BJ (cell line): ENCODE measurements around the gene PPIA. TPM values are rescaled to one million over a fixed set of nuclear protein-coding genes. Genes with fewer than 3 reads are reported as not detected.

Experiments
- CTCF ChIA-PET: fragments of 350-600 bp; formaldehyde crosslinking; extraction: SDS; loops from one replicate; lab custom pipeline; 2021; ENCODE audit warnings: antibody characterized with exemption, inconsistent platforms; lab: Yijun Ruan, JAX
- POLR2A ChIA-PET: fragments of 300-600 bp; sonication (Branson Sonifier 250); formaldehyde crosslinking; extraction: SDS; loops from one replicate; lab custom pipeline; 2021; ENCODE audit warnings: antibody characterized with exemption; lab: Charles Lee
- DNase-seq: peaks from one replicate; pipeline ENCODE4 v3.0.0-alpha.2; 2011; ENCODE audit warnings: low read depth
- H3K27me3 ChIP-seq: 2 replicates; pipeline ENCODE4 v1.6.0; 2011; ENCODE audit warnings: low read length; ENCODE audit not compliant: control insufficient read depth, insufficient read depth
- H3K36me3 ChIP-seq: 2 replicates; pipeline ENCODE4 v1.5.1; 2011; ENCODE audit warnings: low read length; ENCODE audit not compliant: control insufficient read depth, insufficient read depth
- H3K4me3 ChIP-seq: 2 replicates; pipeline ENCODE4 v1.5.1; 2011; ENCODE audit warnings: low read depth, mild to moderate bottlenecking, control low read depth, low read length
- CTCF ChIP-seq: IDR thresholded peaks from 2 replicates; pipeline ENCODE4 v1.5.1; 2011; ENCODE audit warnings: low read depth, mild to moderate bottlenecking, control low read depth, inconsistent platforms, low read length, moderate library complexity; ENCODE audit not compliant: insufficient read depth
- polyA plus RNA-seq: library from polyadenylated mRNA; depleted of rRNA; stranded (reverse); fragments of >200 nt; gene quantifications from 2 replicates; pipeline ENCODE4 v1.2.3, GENCODE V29; 2011

The PPIA gene
- polyA plus RNA-seq, 1 experiment, result 3,555 TPM

GRCh38 chr7:44811093-44811492, 14.6 kb downstream of the PPIA start:
- POLR2A ChIA-PET, result no interaction called here
- CTCF ChIA-PET, result no interaction called here
- H3K4me3 ChIP-seq, result no peak overlapping the region
- no peaks in the 10 kb centered on the region for H3K36me3 ChIP-seq
- no peak for DNase-seq
- no peaks in the 10 kb centered on the region for H3K27me3 ChIP-seq
- TF ChIP-seq CTCF, result no peak

- POLR2A ChIA-PET, result no interaction called here
Observed at GRCh38 chr7:44811571-44811970, 15.1 kb downstream of the PPIA start.

GRCh38 chr7:44814919-44815318, 18.4 kb downstream of the PPIA start:
- ChIA-PET CTCF (no interaction called here), POLR2A (no interaction called here)
- Histone ChIP-seq H3K36me3 (no peaks in the 10 kb centered on the region), H3K27me3 (no peaks in the 10 kb centered on the region), H3K4me3 (no peak overlapping the region)
- no peak for TF ChIP-seq CTCF
- no peak for DNase-seq

More at GRCh38 chr7:44811571-44811970, 15.1 kb downstream of the PPIA start:
- H3K27me3 ChIP-seq, result no peaks in the 10 kb centered on the region
- H3K4me3 ChIP-seq, result no peak overlapping the region
- H3K36me3 ChIP-seq, result no peaks in the 10 kb centered on the region
- TF ChIP-seq CTCF, result no peak
- no peak for DNase-seq
- CTCF ChIA-PET, result interaction anchor here (0.8 kb wide), 1 partner anchor 30 kb away, joined by 3 read pairs; no protein-coding TSS in a partner anchor

GRCh38 chr7:44819292-44819691, 22.8 kb downstream of the PPIA start:
- POLR2A ChIA-PET, result interaction anchor here (1.0 kb wide), 1 partner anchor 249 kb away, joined by 3 read pairs; no protein-coding TSS in a partner anchor
- no peaks in the 10 kb centered on the region for H3K27me3 ChIP-seq
- CTCF ChIA-PET, result no interaction called here

GRCh38 chr7:44823255-44823781, 26.8 kb downstream of the PPIA start:
- DNase-seq, result no peak
- Histone ChIP-seq H3K4me3 (no peak overlapping the region), H3K36me3 (no peaks in the 10 kb centered on the region; the same call in 1 of the 2 replicates), H3K27me3 (no peaks in the 10 kb centered on the region)
- no peak for TF ChIP-seq CTCF
- POLR2A ChIA-PET, result no interaction called here
- CTCF ChIA-PET, result interaction anchor here (1.1 to 1.4 kb wide), 2 partner anchors 32 to 235 kb away, joined by 3 to 4 read pairs; no protein-coding TSS in a partner anchor

More at GRCh38 chr7:44819292-44819691, 22.8 kb downstream of the PPIA start:
- no peak for TF ChIP-seq CTCF
- no peaks in the 10 kb centered on the region for H3K36me3 ChIP-seq
- no peak overlapping the region for H3K4me3 ChIP-seq
- no peak for DNase-seq
